Uterus (tissue), 2 donors: ENCODE measurements around the gene DDAH2.

Source experiments
- POLR2A ChIP-seq, 2 donors: fragments of 450-650 bp; IDR thresholded peaks; one replicate each; pipeline ENCODE4 v1.6.1; 2016; ENCODE audit warnings: antibody characterized with exemption in 2 of 2, mild to moderate bottlenecking in 1 of 2, moderate library complexity in 1 of 2
- TF ChIP-seq, protein P1 (sequence below), 4 experiments: fragments of 200-600 bp in 2 of 4; fragments of 450-650 bp in 2 of 4; sonication (generic) in 2 of 4; IDR thresholded peaks; one replicate each; pipeline ENCODE4 v1.5.1; 2016 to 2019; ENCODE audit warnings: antibody characterized with exemption in 4 of 4, mild to moderate bottlenecking in 2 of 4, moderate library complexity in 1 of 4

DNA sequence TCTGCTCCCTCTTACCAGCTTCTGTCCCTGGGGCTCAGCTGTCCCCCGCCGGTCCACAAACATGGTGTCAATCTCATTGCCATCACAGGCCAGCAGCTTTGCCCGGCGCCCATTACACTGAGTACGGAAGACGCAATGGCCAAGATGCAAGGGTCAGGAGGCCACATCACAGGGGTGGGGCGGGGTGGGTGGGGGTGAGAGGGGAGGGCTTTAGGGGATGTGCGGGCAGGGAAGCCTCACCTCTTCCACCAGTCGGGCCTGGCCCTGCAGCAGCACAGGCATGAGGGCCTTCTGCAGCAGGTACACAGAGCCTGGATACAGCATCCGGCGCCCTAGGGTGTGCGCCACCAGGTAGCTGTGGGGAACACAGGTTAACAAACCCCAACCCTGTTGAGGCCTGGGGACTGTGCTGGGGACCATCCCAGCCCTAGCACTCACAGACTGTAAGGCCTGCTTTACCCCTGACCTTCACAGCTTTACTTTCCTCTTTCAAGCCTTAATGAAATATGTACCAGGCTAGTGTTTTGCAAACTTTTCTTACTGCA, 37.5 kb downstream of the DDAH2 start:
- TF ChIP-seq, protein P1, sequence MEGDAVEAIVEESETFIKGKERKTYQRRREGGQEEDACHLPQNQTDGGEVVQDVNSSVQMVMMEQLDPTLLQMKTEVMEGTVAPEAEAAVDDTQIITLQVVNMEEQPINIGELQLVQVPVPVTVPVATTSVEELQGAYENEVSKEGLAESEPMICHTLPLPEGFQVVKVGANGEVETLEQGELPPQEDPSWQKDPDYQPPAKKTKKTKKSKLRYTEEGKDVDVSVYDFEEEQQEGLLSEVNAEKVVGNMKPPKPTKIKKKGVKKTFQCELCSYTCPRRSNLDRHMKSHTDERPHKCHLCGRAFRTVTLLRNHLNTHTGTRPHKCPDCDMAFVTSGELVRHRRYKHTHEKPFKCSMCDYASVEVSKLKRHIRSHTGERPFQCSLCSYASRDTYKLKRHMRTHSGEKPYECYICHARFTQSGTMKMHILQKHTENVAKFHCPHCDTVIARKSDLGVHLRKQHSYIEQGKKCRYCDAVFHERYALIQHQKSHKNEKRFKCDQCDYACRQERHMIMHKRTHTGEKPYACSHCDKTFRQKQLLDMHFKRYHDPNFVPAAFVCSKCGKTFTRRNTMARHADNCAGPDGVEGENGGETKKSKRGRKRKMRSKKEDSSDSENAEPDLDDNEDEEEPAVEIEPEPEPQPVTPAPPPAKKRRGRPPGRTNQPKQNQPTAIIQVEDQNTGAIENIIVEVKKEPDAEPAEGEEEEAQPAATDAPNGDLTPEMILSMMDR (IDR thresholded peaks at IDR 0.05), result no peak
- no peak for TF ChIP-seq POLR2A (IDR thresholded peaks at IDR 0.05)
